GM08714 (cell line): ENCODE results near the gene HAO1.
"Not testable (repeated sequence)": the region's sequence is repeated elsewhere in the genome, so short reads cannot be mapped to it uniquely, and the experiment has no call there.

ENCODE experiments used
- H3K4me3 ChIP-seq: fragments of 200-500 bp; sonication (Bioruptor generic); 2 replicates; pipeline ENCODE4 v1.5.1; 2014; ENCODE audit warnings: mild to moderate bottlenecking, low read length, inconsistent platforms
- ZNF274 ChIP-seq: IDR thresholded peaks from 2 replicates; pipeline ENCODE4 v1.6.1; 2012; ENCODE audit warnings: mild to moderate bottlenecking, low read depth, low read length

HAO1 gene

DNA sequence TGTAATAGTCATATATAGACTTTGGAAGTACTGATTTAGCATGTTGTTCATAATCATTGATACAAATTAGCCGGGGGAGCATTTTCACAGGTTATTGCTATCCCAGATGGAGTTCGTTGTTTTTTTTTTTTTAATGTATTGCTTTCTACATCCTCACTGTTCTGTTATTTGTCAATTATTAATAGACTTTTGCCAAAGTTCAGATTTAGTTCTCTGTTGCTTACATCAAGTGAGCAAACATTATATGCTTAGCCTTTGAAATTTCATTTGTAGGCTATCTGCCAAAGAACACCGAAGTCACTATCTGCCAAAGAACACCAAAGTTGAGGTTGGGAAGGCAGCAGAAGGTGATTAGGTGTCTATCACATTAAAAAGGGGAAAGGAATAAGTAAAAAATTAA, at the start of gene HAO1:
HAO1 (minus strand) TSS at position 118 of the 400 bp plus-strand sequence; CDS start at position 82, 36 bp downstream.
- TF ChIP-seq ZNF274: no peak
- H3K4me3 ChIP-seq: no peak within 1 kb of the TSS

DNA sequence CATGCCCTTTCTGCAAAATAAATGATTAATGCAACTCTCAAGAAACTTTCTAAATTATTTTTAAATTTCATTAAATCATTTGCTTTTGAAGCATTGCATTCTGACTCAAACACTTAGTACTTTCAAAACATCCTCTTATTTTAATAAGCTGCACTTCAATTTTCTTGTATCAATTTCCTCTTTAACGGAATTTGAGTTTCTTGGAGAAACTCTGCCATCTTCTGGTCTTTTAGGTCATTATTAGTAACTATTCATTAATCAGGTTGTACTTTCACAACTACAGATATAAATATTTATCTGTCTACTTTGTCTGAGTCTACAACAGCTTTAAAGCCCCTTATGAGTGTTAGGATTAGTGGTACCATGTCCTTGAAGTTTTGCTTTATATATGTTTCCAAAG, 49.1 kb upstream of the HAO1 start:
- no peak overlapping the region for H3K4me3 ChIP-seq
- no peak for TF ChIP-seq ZNF274

DNA sequence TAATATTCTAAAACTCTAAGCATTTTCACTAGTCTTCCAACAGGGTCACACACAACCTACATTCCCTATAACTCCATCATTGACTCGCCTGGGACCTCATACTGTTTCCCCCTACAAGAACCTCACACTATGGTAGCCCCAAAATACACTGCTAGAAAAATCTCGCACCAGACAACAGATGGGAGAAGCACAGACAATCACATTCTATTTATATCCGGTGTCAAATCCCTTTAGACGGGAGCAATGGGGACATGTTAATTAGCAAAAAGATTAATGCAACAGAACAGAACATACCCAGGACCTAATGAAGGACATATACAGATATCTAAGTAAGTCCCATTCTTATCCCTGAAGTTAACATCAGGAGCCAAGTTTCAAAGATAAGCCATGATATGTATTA, 45.7 kb upstream of the HAO1 start:
- H3K4me3 ChIP-seq: no peak overlapping the region
- TF ChIP-seq ZNF274: no peak

DNA sequence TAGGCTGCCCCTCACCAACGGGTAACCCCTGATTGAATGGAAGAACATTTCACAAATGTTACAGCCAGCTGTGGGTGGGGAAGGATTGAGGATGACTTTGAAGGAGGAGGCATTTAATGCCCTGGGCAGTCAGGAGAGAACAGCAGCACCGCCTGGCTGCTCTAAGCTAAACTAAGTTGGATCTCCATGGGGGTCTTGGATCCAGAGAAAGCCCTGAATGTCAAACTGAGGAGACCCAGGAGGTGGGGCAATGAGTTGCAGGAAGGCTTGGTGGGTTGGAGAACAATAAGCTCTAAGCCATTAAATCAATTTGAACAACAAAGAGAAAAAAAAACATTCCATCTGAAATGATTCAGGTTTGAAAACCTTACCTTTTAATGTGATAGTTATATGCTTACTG, 43.9 kb upstream of the HAO1 start:
- no peak for TF ChIP-seq ZNF274

DNA sequence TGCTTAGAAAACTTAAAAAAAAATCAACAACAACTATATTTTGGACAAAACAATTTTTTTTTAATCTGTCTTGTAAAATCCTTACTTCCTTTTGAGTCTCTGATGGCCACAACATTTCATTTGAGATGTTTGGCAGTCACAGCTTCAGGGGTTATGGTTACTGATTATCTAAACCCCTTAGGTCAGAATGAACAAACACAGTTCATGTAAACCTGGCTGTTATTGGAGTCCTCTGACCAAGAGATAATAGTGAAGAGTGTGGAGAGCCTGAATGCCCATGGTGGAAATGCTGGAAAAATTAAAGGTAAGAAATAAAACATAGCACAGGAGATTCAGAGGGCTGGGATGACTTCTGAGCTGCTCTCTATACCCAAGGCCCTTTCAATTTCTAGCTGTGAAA, 41.1 kb upstream of the HAO1 start:
- TF ChIP-seq ZNF274: no peak
- no peak overlapping the region for H3K4me3 ChIP-seq

More for the DNA sequence above, 43.9 kb upstream of the HAO1 start:
- no peak overlapping the region for H3K4me3 ChIP-seq

DNA sequence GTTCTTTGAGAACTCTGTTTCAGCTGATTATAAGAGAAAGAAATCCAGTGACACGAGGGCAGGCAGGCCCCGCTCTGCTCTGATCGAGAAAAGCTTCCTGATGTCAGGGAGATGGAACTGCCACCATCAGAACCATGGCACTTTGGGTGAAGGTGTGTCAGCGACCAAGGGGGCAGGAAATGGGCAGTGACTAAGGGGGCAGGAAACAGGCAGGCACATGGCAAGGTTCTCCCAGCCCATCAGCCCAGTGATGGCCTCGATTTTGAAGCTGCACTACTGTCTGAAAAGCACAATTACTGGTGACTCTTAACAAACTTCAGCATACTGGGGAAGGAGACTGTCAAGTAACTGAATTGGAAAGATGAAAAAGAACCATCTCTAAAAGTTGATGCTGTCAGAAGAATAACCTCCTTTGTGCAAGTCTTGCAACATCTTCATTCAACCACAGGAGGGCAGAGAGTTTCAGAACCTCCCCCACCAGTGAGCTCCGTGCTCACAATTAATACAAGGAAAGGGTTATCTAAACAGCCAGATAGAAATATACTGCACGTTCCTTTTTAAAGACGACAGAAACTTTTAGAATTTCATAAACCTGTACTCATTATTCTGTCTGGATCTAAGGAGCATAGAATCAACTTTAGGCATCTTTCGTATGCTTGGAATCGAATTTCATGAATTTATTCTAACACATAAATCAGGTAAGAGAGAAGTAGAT, 40.2 kb upstream of the HAO1 start:
- no peak for TF ChIP-seq ZNF274
- H3K4me3 ChIP-seq: no peak overlapping the region

DNA sequence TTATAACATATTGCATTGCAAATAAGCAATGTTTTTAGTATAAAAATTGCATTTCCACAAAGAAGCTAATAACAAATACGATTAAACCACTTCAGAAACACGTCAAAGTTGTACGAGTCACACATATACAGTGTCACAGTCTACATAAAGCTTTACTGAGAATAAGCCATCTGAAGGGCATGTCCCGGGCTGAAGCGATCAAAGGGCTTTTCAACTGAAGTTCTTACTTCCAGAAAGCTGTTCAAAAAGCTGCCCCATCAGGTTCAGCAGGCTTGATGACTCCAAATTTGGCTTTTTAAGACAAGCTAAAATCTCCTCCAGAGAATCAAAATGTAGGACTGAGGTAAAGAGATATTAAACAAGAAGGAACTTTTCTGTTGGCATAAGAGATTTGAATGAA, 37.5 kb upstream of the HAO1 start:
- TF ChIP-seq ZNF274: no peak
- H3K4me3 ChIP-seq: no peak overlapping the region

DNA sequence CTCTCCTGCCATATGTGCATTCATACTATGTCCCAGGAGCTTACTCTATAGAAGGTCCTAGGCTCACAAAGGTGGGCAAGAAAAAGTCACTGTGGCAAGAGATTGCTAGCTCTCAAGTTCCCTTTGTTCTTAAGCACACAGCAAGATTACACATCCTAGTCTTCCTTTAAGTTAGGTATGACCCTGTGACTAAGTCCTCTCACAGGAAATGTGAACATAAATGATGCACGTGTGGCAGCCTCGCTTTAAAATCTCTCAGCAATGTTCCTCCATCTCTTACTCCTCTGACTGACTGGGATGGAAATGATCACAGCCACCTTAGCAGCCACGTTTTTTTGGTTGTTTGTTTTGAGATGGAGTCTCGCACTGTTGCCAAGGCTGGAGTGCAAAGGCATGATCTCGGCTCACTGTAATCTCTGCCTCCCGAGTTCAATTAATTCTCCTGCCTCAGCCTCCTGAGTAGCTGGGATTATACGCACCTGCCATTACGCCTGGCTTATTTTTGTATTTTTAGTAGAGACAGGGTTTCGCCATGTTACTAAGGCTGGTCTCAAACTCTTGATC, 35.7 kb upstream of the HAO1 start:
- no peak for TF ChIP-seq ZNF274
- no peak overlapping the region for H3K4me3 ChIP-seq

DNA sequence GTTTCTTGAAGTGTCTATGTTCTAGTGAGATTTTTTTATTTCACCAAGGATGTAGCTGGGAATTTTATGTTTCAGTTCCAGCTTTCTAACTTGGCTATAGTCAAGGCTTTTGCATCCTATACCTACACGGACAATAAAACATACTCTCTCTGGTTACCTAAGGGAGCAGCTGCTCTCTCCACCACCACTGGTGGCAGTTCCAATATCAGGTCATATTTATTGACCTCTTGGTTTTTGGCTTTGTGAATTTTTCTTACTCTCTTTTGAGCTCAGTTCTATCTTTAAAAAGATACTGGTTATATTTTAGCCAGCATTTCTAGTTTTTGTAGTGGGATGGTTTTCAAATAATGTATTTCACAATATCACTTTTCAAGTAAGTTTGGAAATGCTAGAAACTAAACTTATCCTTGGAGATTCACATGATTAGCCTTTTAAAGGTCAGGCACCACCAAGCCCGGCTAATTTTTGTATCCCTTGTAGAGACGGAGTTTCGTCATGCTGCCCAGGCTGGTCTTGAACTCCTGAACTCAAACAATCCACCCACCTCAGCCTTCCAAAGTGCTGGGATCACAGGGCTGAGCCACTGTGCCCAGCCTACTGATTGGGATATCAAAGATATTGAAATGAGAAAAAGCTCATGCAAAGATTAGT, 34.7 kb upstream of the HAO1 start:
- no peak overlapping the region for H3K4me3 ChIP-seq
- no peak for TF ChIP-seq ZNF274

DNA sequence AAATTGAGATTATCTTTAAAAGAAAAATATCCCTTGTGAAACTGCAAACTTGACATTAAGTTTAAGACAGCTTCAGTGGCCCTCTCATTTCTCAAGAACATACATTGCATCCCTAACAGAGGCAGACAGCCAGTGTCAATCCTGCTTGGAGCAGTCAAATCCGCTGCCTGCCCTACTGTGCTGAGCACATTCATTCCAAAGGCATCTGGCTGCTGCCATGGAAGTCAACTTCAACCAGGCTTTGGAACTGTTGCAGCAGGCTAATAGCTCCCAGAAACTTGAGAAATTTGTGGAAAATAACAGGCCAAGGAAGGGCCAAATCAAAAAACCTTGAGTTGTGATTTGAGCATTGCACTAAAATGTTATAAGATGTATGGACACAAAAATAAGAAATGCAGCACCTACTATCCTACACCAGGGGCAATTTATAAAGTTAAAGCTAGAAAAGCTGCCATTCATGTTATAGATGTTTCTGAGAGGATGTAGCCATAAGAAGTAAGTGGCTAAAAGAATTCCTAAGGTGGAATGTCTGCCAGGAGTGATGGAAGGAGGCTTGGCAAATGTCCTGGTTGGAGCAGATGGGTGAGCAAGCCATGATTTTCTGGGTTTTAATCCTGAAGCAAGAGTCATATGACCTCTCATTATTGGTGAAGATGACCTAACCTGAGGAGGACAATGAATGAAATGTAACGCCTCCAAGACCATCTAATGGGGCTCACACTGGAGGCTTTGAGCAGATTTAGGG, 31.4 kb upstream of the HAO1 start:
- no peak for TF ChIP-seq ZNF274
- H3K4me3 ChIP-seq: no peak overlapping the region

DNA sequence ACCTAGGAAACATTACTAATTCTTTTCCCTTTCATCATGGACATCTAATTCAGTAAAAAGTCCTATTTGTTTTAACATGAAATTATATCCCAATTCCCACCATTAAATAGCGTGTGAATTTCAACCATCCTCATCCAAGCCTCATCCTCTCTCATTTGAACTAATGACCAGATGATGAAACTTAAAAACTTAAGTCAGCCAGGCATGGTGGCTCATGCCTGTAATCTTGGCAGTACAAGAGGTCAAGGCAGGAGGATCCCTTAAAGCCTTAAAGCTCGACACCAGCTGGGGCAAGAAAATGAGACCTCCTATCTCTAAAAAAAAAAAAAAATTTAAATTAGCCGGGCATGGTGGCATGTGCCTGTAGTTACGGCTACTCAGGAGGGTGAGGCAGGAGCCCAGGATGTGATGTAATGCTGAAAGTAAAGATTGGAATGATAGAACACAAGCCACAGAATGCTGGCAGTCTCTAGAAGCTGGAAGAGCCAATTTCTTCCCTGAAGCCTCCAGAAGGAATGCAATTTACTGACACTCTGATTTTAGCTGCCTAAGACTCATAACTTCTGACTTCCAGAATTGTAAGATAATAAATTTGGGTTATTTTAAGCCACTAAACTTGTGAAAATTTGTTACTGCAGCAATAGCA, 27.1 kb upstream of the HAO1 start:
- no peak overlapping the region for H3K4me3 ChIP-seq
- no peak for TF ChIP-seq ZNF274

DNA sequence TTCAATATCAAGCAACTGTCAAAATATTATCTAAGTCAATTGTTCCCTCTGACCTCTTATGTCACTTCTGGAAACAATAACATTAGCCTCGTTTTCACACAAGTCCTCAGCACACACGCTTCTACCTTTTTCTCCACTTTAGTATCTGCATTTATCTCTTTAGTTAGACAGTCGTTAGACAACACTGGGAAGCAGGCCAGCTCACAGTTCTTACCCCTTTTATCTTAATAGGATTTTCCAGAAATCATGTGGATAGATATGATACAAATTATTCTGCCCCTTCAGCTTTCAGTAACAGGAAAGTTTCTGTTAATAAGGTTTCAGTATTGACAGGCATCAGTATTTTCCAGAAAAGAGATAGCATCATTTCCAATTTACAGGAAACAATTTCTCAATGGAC, 25.9 kb upstream of the HAO1 start:
- H3K4me3 ChIP-seq: no peak overlapping the region
- no peak for TF ChIP-seq ZNF274

DNA sequence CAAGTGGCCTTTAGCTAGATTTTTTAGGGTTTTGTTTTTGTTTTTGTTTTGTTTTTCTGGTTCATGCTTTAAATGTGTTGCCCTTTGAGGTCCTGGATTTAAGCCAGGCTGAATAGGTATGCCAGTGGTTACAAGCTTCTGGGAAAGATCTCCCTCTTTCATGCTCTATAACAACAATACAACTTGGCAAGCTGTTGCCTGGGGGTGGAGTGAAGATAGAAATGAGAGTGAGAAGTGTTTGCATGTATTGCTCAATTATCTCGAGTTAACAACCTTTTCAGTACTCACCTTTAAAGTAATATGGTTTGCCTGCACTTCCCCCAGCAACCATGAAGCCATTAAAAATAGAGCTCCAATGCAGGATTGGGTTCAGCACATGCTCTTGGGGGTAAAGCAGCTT, 19.2 kb upstream of the HAO1 start:
- no peak for TF ChIP-seq ZNF274
- H3K4me3 ChIP-seq: no peak overlapping the region

DNA sequence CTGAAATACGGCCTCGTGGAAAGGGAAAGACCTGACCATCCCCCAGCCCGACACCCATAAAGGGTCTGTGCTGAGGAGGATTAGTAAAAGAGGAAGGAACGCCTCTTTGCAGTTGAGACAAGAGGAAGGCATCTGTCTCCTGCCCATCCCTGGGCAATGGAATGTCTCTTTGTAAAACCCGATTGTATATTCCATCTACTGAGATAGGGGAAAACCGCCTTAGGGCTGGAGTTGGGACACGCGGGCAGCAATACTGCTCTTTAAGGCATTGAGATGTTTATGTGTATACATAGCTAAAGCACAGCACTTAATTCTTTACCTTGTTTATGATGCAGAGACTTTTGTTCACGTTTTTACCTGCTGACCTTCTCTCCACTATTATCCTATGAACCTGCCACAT, 16.3 kb upstream of the HAO1 start:
- not testable (repeated sequence) for H3K4me3 ChIP-seq
